Astrocyte of the cerebellum (primary cell): ENCODE results near the gene ECI1.

ENCODE experiments used
- DNase-seq: peaks from one replicate; pipeline ENCODE4 v3.0.0-alpha.2; 2011; ENCODE audit warnings: low read depth
- H3K4me3 ChIP-seq: 2 replicates; pipeline ENCODE4 v1.5.1; 2011; ENCODE audit warnings: mild to moderate bottlenecking, low read depth, low read length, moderate library complexity
- CTCF ChIP-seq: IDR thresholded peaks from 2 replicates; pipeline ENCODE4 v1.5.1; 2012; ENCODE audit warnings: low read length, low read depth, moderate library complexity, mild to moderate bottlenecking; ENCODE audit errors: missing control alignments
- in situ Hi-C: cut with HindIII; loops from 2 replicates; pipeline ENCODE4 v1.10.0; 2017; ENCODE audit warnings: low sequenced_read_pairs

ECI1 gene, protein sequence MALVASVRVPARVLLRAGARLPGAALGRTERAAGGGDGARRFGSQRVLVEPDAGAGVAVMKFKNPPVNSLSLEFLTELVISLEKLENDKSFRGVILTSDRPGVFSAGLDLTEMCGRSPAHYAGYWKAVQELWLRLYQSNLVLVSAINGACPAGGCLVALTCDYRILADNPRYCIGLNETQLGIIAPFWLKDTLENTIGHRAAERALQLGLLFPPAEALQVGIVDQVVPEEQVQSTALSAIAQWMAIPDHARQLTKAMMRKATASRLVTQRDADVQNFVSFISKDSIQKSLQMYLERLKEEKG

DNA sequence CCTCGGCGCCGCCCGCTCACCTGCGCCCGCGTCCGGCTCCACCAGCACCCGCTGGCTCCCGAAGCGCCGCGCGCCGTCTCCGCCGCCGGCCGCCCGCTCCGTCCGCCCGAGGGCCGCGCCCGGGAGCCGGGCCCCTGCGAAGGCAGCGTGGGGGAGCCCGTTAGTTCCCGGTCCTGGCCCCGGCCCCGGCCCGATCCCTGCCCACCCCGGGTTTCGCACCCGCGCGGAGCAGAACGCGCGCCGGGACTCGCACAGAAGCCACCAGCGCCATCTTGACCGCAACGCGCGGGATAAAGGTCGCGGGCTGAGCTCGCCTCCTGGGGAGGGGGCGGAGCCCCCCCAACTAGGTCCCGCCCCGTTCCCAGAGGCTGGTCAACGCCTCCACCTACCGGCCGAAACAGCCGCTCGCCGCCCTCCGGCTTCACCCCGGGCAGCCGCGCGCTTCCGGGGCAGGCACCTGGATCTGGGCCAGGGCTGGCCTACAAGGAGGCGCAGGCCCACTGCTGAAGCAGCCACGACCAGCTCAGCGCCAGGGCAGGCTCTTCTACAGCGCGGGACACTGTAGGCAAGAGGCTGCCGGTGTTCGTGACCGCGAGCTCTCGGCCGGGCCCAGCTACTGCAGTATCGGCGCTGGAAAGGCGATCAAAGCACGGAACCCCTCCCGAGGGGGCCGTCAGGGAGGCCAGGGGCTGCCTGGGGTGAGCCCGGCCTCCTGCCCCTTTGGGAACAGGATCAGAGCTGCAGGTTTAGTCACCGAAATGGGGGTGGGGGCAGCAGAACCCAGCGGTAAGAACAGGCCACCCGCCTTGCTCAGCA is at the start of gene ECI1:
TSS of gene ECI1 (minus strand) at position 292 of the 816 bp plus-strand sequence. CDS start at position 271, 21 bp downstream.
- peak; percentile 67 for DNase-seq
- TF ChIP-seq CTCF = peak; percentile 56
- H3K4me3 ChIP-seq = peak within 1 kb of the TSS; percentile 58
- in situ Hi-C loops = no loop called here

- no peak for DNase-seq
- in situ Hi-C loops = no loop called here
- TF ChIP-seq CTCF = no peak
- H3K4me3 ChIP-seq = no peak overlapping the region
Observed at GRCh38 chr16:2299915-2300192, 48.5 kb upstream of the ECI1 start.

GRCh38 chr16:2299121-2299914 is 47.9 kb upstream of the ECI1 start:
- no peak for DNase-seq
- TF ChIP-seq CTCF = no peak
- no peak overlapping the region for H3K4me3 ChIP-seq
- in situ Hi-C loops = no loop called here

- DNase-seq = no peak
- in situ Hi-C loops = no loop called here
- TF ChIP-seq CTCF = no peak
- no peak overlapping the region for H3K4me3 ChIP-seq
Observed at GRCh38 chr16:2298621-2299020, 47.2 kb upstream of the ECI1 start.

DNA sequence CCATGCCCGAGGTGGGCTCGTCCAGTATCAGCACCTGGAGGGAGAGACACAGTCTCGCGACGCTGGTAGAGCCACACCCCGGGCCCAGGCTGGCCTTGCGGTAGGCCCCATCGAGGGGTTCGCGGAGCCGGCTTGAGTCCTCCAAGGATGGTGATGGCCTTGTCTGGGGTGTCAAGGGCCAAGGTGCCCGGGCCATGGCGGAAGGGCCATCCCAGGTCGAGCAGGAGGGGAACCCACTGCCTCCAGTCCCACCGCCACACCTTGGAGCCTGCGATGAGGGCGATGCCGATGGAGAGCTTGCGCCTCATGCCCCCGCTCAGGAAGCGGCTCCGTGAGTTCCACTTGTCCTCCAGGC is 46.1 kb upstream of the ECI1 start:
- DNase-seq = no peak
- TF ChIP-seq CTCF = no peak
- H3K4me3 ChIP-seq = no peak overlapping the region
- in situ Hi-C loops = no loop called here

GRCh38 chr16:2296661-2297505 is 45.5 kb upstream of the ECI1 start:
- in situ Hi-C loops = no loop called here
- no peak for DNase-seq
- peak; percentile 29 for TF ChIP-seq CTCF
- no peak overlapping the region for H3K4me3 ChIP-seq
